ENCODE data around the gene ZBTB16.

Gene ZBTB16

DNA sequence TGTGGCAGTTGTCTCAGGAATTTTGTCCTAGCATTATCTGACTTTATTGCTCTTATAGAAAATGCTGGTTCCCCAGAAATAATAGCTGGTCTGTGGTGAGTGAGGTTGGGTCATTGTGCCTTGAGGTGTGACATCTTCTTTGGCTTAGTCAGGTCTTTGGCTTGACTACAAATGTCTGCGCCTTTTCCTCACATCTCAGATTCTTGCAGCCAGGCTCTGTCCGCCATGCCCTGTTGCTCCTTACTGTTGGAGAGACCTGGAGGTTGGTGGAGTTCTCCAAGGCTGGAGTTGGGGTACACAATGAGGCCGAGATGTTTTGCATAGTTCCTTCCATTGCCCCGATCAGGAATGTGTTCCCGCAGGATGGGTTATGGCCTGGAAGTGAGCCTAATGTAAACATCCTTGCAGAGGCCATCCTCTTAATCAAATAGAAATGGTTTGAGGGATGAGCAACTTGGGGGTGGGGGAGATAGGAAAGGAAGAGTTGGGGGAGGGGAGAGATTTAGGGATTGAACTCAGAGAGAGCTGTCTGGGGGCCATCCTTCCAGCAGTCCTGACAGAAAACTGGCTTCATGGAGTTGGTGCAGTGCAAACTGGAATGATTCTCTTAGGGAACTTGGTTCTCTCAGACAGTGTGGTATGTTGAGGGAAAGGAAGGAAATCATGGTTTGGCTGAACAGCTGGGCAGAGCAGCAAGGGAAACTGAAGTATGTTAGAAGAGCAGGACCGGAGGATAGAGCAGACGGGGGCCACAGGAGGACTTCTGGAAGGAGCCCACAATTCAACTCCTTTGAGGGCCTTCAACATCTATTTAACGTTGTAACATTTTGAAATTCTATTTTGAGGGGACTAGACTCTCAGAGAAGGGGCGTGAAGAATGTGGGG is 49.9 kb downstream of the ZBTB16 start:
- CTCF ChIA-PET: no interaction called here
- POLR2A ChIA-PET: no interaction called here
- TF ChIP-seq L3MBTL2 (conservative IDR thresholded peaks at IDR 0.05) (no peak), FOXA1 (IDR thresholded peaks at IDR 0.05) (no peak), ELF4 (IDR thresholded peaks at IDR 0.05) (no peak), SUZ12 (IDR thresholded peaks at IDR 0.05) (no peak), TARDBP (IDR thresholded peaks at IDR 0.05) (no peak), FOXK2 (IDR thresholded peaks at IDR 0.05) (no peak), BHLHE40 (IDR thresholded peaks at IDR 0.05; ENCODE audit: borderline replicate concordance) (no peak), ZNF384 (IDR thresholded peaks at IDR 0.05) (no peak), NFRKB (IDR thresholded peaks at IDR 0.05) (no peak), SP1 (IDR thresholded peaks at IDR 0.05) (no peak), HDGF (IDR thresholded peaks at IDR 0.05; ENCODE audit: borderline replicate concordance) (no peak), FOXM1 (IDR thresholded peaks at IDR 0.05; ENCODE audit: borderline replicate concordance) (no peak), CTBP1 (IDR thresholded peaks at IDR 0.05; ENCODE audit: borderline replicate concordance) (no peak), ARNT (IDR thresholded peaks at IDR 0.05) (no peak), LEF1 (IDR thresholded peaks at IDR 0.05; ENCODE audit: borderline replicate concordance) (no peak)
- TF ChIP-seq, protein P1, sequence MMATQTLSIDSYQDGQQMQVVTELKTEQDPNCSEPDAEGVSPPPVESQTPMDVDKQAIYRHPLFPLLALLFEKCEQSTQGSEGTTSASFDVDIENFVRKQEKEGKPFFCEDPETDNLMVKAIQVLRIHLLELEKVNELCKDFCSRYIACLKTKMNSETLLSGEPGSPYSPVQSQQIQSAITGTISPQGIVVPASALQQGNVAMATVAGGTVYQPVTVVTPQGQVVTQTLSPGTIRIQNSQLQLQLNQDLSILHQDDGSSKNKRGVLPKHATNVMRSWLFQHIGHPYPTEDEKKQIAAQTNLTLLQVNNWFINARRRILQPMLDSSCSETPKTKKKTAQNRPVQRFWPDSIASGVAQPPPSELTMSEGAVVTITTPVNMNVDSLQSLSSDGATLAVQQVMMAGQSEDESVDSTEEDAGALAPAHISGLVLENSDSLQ (IDR thresholded peaks at IDR 0.05): no peak
- DNase-seq (ENCODE audit: extremely low spot score): no peak

DNA sequence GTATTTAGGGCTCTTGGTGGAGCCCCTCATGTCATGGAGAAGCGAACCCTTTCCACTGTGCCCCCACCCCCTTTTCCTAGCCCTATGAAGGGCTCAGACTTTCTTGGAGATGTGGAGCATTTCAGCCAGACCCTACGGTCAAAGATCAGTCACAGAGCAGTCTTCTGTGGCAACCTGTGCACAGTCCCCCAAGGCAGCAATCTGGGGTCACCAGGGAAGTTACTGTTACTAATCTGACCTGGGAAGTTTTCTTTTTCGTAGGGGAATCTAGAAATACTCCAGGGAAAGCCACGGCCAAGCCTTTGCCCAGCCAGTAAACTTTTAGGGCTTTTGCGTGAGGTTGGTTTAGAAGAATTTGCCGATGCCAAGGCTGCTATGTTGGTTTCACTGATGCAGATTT is 50.6 kb downstream of the ZBTB16 start:
- TF ChIP-seq ELF4 (IDR thresholded peaks at IDR 0.05) (no peak), L3MBTL2 (conservative IDR thresholded peaks at IDR 0.05) (no peak), SUZ12 (IDR thresholded peaks at IDR 0.05) (no peak), HDGF (IDR thresholded peaks at IDR 0.05; ENCODE audit: borderline replicate concordance) (no peak), FOXA1 (IDR thresholded peaks at IDR 0.05) (no peak), LEF1 (IDR thresholded peaks at IDR 0.05; ENCODE audit: borderline replicate concordance) (no peak), ZNF384 (IDR thresholded peaks at IDR 0.05) (no peak), ARNT (IDR thresholded peaks at IDR 0.05) (no peak), BHLHE40 (IDR thresholded peaks at IDR 0.05; ENCODE audit: borderline replicate concordance) (no peak), FOXK2 (IDR thresholded peaks at IDR 0.05) (no peak), FOXM1 (IDR thresholded peaks at IDR 0.05; ENCODE audit: borderline replicate concordance) (no peak), TARDBP (IDR thresholded peaks at IDR 0.05) (no peak), SP1 (IDR thresholded peaks at IDR 0.05) (no peak), NFRKB (IDR thresholded peaks at IDR 0.05) (no peak), CTBP1 (IDR thresholded peaks at IDR 0.05; ENCODE audit: borderline replicate concordance) (no peak)
- TF ChIP-seq, protein P1 (IDR thresholded peaks at IDR 0.05): no peak
- CTCF ChIA-PET: no interaction called here
- DNase-seq (ENCODE audit: extremely low spot score): no peak
- POLR2A ChIA-PET: no interaction called here

DNA sequence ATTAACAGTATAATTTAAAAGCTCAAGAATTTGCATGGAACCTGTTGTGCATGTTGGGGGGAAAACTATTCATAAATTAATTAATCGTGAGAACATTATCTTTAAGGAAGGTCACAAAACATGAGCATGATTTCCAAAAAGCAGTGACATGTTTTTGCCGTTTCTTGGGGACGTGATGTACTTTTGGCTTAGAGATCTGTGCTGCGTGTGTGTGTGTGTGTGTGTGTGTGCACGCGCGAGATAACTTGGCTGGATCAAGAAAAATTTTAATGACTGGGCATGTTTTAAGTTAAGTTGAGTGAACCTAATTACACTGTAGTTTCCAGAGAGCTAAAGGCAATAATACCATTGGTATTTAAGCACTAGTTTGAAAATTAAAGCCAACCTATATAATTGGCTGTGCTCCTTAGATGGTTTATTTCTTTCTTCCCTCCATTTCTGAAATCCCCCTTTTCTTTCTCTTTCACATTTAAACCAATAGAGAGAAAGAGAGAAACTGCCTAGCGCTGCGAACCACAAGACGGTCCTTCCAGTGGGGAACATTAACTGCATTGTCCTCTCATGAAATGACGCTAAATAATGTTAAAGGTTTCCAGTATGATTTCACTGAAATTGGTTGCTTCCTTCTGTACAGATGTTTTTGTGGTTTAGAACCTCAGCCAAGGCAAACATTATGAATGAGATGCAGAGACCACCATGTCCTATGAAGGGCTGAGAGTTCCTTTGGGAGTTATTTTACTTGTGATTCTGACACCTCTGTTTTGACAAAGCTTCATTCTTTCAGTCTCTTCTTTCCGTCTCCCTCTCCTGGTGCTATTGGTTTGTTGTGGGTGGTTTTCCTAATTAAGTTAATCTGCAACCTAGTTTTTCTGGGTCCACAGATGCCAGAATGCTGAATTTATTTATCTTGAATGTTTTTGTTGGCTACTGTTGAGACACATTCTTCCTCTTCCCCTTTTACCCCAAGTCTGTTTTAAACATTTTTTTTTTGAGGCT is 51.7 kb downstream of the ZBTB16 start:
- POLR2A ChIA-PET: interaction anchor here (0.6 to 1.0 kb wide), 3 partner anchors 8 to 31 kb away, joined by 3 read pairs; no protein-coding TSS in a partner anchor
- CTCF ChIA-PET: no interaction called here
- DNase-seq (ENCODE audit: extremely low spot score): no peak
- no peak for TF ChIP-seq SUZ12 (IDR thresholded peaks at IDR 0.05)
- TF ChIP-seq FOXA1 (IDR thresholded peaks at IDR 0.05): no peak
- TF ChIP-seq, protein P1 (IDR thresholded peaks at IDR 0.05): no peak
- no peak for TF ChIP-seq HDGF (IDR thresholded peaks at IDR 0.05; ENCODE audit: borderline replicate concordance)
- TF ChIP-seq L3MBTL2 (conservative IDR thresholded peaks at IDR 0.05): no peak
- TF ChIP-seq FOXK2 (IDR thresholded peaks at IDR 0.05): no peak

DNA sequence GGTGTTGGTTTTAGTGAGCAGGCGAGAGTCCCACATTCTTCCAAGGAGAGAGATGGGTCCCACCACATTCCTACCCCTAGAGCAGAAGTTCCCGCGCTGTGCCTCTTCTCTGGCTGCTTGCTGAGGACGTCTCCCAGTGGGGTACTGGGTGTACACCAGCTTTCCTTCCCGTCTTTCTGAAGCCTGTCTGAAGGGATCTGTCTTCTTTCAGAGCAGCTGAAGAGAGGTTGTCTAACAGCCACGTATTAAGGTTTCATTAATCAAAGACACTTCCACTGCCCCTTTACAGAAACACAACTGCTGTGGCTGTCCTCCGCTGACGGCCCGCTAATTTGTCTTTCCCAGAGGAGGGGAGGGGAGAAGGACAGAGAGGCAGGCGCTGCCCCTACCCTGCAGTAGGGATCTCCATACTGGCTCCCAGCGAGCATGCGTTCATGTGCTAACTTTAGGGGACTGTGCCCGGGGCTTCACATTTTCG is 56.0 kb downstream of the ZBTB16 start:
- TF ChIP-seq CTBP1 (IDR thresholded peaks at IDR 0.05; ENCODE audit: borderline replicate concordance) (no peak), FOXM1 (IDR thresholded peaks at IDR 0.05; ENCODE audit: borderline replicate concordance) (no peak), SP1 (IDR thresholded peaks at IDR 0.05) (no peak), L3MBTL2 (conservative IDR thresholded peaks at IDR 0.05) (no peak), SUZ12 (IDR thresholded peaks at IDR 0.05) (no peak), ELF4 (IDR thresholded peaks at IDR 0.05) (no peak), BHLHE40 (IDR thresholded peaks at IDR 0.05; ENCODE audit: borderline replicate concordance) (no peak), ARNT (IDR thresholded peaks at IDR 0.05) (no peak), ZNF384 (IDR thresholded peaks at IDR 0.05) (no peak), FOXA1 (IDR thresholded peaks at IDR 0.05) (no peak), FOXK2 (IDR thresholded peaks at IDR 0.05) (no peak)
- TF ChIP-seq, protein P1 (IDR thresholded peaks at IDR 0.05): no peak
- no peak for DNase-seq (ENCODE audit: extremely low spot score)
- ChIA-PET POLR2A (no interaction called here), CTCF (interaction anchor here (0.5 kb wide), 1 partner anchor 649 kb away, joined by 3 read pairs; no protein-coding TSS in a partner anchor)

All from HEK293T (cell line).